CD4-positive, alpha-beta T cell treated with Interleukin-10 for 1 hour (primary cell): Measurements from ENCODE around the gene SDSL.

Experiments
- DNase-seq: peaks from one replicate; pipeline ENCODE4 v3.0.0-alpha.2; 2020

Gene SDSL

GRCh38 chr12:113396828-113397496, 25.2 kb upstream of the SDSL start:
- DNase-seq: no peak

- DNase-seq: no peak
Measured at GRCh38 chr12:113397497-113398197, 24.5 kb upstream of the SDSL start.

- no peak for DNase-seq
Measured at GRCh38 chr12:113398346-113399290, 23.6 kb upstream of the SDSL start.

- no peak for DNase-seq
Measured at GRCh38 chr12:113399490-113399889, 22.7 kb upstream of the SDSL start.

- no peak for DNase-seq
Measured at GRCh38 chr12:113400362-113400761, 21.8 kb upstream of the SDSL start.

- DNase-seq: no peak
Measured at GRCh38 chr12:113401066-113402000, 20.8 kb upstream of the SDSL start.

- no peak for DNase-seq
Measured at GRCh38 chr12:113402586-113403260, 19.5 kb upstream of the SDSL start.

GRCh38 chr12:113403435-113404415, 18.5 kb upstream of the SDSL start, which contains the start of gene SDS:
SDS (minus strand) TSS chr12:113403887; CDS start chr12:113399708, 4,179 bp downstream.
- no peak for DNase-seq

- DNase-seq: no peak
Measured at GRCh38 chr12:113405694-113406093, 16.5 kb upstream of the SDSL start.

- DNase-seq: no peak
Measured at GRCh38 chr12:113407931-113408600, 14.1 kb upstream of the SDSL start.

GRCh38 chr12:113408756-113409298, 13.4 kb upstream of the SDSL start:
- DNase-seq: no peak

- no peak for DNase-seq
Measured at GRCh38 chr12:113409462-113410124, 12.6 kb upstream of the SDSL start.

GRCh38 chr12:113413488-113413939, 8.7 kb upstream of the SDSL start:
- DNase-seq: no peak

- no peak for DNase-seq
Measured at GRCh38 chr12:113414519-113415038, 7.6 kb upstream of the SDSL start.

- DNase-seq: peak; percentile 7
Measured at GRCh38 chr12:113416091-113416754, 6.0 kb upstream of the SDSL start.

GRCh38 chr12:113418213-113418879, 3.8 kb upstream of the SDSL start:
- DNase-seq: no peak

- no peak for DNase-seq
Measured at GRCh38 chr12:113420996-113421595, 1.1 kb upstream of the SDSL start.
